GOT3 (cell line): ENCODE measurements around the gene ERAL1.
"Not testable (repeated sequence)": the region's sequence is repeated elsewhere in the genome, so short reads cannot be mapped to it uniquely, and the experiment has no call there.

Experiments used
- DNase-seq: peaks from one replicate; lab custom pipeline; 2025; ENCODE audit warnings: mixed read lengths; lab: John Stamatoyannopoulos, UW

The ERAL1 gene

GRCh38 chr17:28899212-28899815 lies 44.5 kb downstream of the ERAL1 start:
- no peak for DNase-seq

- no peak for DNase-seq
Observed at GRCh38 chr17:28900986-28901726, 46.3 kb downstream of the ERAL1 start.

GRCh38 chr17:28901866-28902818 lies 47.3 kb downstream of the ERAL1 start:
- no peak for DNase-seq

- DNase-seq: peak; percentile 69
Observed at GRCh38 chr17:28902819-28903545, 48.2 kb downstream of the ERAL1 start, which contains the start of gene DHRS13. Gene DHRS13, minus strand, starts transcription at chr17:28903079. Its CDS starts 135 bp downstream, at chr17:28902944.

- not testable (repeated sequence) for DNase-seq
Observed at GRCh38 chr17:28903546-28903841, 48.7 kb downstream of the ERAL1 start.

- DNase-seq: no peak
Observed at GRCh38 chr17:28904800-28905199, 50.0 kb downstream of the ERAL1 start.

GRCh38 chr17:28906276-28906675 lies 51.5 kb downstream of the ERAL1 start:
- DNase-seq: no peak

- no peak for DNase-seq
Observed at GRCh38 chr17:28906706-28907438, 52.1 kb downstream of the ERAL1 start.

- no peak for DNase-seq
Observed at GRCh38 chr17:28907709-28908475, 53.1 kb downstream of the ERAL1 start.

GRCh38 chr17:28908640-28909167 lies 53.9 kb downstream of the ERAL1 start:
- no peak for DNase-seq

GRCh38 chr17:28910534-28910933 lies 55.7 kb downstream of the ERAL1 start:
- no peak for DNase-seq
